ENCODE measurements around the gene ZFP36. TPM values are rescaled to one million over a fixed set of nuclear protein-coding genes. Genes with fewer than 3 reads are reported as not detected.
"Not testable (repeated sequence)": the region's sequence is repeated elsewhere in the genome, so short reads cannot be mapped to it uniquely, and the experiment has no call there.

The ZFP36 gene
- total RNA-seq, 1 experiment from 2014 or later = 2.8 TPM

DNA sequence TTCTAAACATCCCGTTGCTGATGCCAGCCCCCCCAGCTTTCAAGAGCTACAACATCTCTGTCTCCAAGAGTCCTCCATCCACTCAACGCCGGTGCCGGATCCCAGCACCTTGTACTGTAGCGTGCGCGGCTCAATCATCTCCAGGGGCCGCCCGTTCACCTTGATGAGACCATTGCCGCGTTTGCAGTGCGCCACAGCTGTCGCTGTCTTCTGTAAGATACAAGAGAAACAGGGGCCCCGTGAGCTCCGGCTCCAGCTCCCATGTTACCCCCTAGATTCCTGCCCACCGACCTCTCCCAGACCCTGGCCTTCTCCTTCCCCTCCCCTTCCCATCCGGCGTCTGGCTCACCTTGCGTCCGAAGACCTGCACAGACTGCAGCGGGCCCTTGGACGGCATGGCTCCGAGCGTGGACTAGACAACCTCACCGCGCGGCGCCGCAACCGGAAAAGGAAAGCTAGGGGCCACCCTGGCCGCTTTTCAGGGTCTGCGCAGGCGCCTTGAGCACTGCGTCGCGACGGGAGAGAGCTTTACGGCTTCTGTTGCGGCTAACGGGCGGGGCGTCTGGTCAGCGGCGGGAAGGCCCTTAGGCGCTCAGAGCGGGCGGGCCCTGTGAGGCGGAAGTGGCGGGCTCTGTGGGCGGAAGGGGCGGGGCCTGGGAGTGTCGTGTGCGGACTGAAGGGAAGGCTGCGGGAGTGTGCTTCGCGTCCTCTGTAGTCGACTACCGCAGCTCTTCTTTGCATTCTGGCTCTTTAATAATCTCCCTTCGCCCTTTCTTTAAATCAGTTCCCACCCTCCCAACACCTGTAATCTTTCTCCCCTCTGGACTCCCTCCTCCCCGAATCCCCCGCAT, 29.1 kb downstream of the ZFP36 start, which contains the start of gene RPS16:
TSS of gene RPS16 (minus strand) at position 451 of the 851 bp plus-strand sequence. CDS start at position 397, 54 bp downstream.
- peak; percentile 96 for DNase-seq (ENCODE audit: low read depth)

GRCh38 chr19:39436350-39436716, 29.7 kb downstream of the ZFP36 start:
- DNase-seq (ENCODE audit: low read depth) = no peak

DNA sequence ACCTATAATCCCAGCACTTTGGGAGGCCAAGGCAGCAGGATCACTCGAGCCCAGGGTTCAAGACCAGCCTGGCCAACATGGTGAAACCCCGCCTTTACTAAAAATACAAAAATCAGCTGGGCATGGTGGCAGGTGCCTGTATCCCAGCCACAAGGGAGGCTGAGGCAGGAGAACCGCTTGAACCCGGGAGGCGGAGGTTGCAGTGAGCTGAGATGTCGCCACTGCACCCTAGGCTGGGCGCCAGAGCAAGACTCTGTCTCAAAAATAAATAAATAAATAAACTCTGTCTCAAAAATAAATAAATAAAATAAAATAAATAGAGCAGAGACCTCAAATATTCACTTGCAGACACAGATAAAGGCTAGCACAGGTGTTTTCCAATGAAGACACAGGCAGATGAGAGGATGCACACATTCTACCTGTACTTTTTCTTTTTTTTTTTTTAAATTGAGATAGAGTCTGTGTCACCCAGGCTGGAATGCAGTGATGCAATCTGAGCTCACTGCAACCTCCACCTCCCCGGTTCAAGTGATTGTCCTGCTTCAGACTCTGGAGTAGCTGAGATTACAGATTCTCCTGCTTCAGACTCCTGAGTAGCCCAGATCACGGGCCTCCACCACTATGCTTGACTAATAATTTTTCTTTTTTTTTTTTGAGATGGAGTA, 31.8 kb downstream of the ZFP36 start:
- DNase-seq (ENCODE audit: low read depth) = peak; percentile 72

DNA sequence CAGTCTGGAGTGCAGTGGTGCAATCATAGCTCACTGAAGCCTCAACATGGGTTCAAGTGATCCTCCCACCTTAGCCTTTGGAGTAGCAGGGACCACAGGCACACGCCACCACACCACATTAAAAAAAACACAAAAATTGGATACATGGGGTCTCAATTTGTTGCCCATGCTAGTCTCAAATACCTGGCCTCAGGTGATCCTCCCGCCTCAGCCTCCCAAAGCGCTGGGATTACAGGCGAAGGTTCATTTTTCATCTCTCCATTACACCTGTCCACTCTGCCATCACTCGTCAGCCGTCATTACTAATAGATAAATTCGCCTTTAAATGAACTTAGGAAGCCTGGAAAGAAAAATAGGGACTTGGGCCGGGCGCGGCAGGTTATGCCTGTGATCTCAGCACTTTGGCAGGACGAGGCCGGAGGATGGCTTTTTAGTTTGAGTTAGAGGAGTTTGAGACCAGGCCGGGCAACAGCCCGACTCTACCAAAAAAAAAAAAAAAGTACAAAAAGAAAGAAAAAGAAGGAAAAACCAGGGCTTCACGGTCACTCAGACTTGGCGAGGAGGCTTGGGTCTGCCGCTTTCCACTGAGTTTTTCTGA, 38.0 kb downstream of the ZFP36 start:
- no peak for DNase-seq (ENCODE audit: low read depth)

DNA sequence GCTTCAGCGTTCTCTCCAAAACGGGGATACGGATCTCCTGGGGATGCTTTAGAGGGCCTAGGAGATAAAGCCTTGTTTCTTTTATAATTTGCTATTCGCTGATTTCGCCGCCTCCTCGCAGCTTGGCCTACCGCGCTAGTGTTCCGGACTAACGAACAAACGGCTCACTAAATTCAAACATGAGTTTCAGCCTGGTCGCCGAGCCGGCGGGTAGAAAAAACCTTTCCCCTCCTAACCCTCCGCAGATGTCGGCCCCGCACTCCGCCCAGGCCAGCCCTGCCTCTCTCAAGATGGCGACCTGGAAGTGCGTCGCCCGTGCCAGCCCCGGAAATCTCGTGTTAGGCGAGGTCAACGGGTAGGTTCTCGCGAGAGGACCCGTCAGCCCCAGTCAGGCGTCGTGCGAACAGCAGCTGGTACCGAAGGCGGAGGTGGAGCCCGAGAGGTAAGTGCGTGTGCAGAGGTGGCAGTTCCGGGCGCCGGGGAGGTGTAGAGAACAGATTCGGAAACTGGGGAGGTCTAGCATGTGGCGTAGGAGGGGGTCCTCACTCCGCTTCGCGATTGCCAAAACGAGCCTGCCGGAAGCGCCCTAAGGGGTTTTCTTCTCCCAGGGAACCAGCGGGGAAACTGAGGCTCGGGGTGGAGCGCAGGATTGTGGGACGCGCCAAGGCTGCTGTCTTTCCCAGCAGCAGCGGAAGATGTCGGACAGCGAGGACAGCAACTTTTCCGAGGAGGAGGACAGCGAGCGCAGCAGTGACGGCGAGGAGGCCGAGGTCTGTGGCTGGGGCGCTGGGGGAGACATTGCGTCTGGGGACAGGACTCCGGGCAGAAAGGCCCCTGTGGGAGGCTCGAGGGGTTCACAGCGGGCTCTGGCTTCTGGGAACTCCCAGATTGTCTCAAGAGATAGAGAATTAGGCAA, 38.8 kb downstream of the ZFP36 start, which contains the start of gene SUPT5H:
TSS of gene SUPT5H (plus strand) at position 387 of the 916 bp plus-strand sequence. CDS start at position 696, 309 bp downstream.
- DNase-seq (ENCODE audit: low read depth) = peak; percentile 95

DNA sequence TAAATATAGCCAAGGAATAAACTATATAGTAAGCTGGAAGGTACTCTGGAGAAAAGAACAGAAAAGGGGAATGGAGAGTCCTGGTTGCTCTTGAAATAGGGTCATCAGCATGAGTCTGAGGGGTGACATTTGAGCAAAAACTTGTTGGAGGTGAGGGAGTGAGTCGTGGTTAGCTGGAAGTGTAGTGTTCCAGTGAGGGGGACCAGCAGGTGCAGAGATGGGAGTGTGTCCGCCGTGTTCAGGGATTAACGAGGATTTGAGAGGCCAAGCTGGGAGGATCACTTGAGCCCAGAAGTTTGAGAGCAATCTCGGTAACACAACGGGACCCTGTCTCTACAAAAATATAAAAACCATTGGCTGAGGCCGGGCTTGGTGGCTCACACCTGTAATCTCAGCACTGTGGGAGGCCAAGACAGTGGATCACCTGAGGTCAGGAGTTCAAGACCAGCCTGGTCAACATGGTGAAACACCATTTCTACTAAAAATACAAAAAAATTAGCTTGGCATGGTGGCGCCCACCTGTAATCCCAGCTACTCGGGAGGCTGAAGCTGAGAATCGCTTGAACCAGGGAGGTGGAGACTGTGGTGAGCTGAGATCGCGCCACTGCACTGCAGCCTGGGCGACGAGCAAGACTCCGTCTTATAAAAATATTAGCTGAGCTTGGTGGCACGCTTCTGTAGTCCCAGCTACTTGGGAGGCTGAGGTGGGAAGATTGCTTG, 39.9 kb downstream of the ZFP36 start:
- no peak for DNase-seq (ENCODE audit: low read depth)

DNA sequence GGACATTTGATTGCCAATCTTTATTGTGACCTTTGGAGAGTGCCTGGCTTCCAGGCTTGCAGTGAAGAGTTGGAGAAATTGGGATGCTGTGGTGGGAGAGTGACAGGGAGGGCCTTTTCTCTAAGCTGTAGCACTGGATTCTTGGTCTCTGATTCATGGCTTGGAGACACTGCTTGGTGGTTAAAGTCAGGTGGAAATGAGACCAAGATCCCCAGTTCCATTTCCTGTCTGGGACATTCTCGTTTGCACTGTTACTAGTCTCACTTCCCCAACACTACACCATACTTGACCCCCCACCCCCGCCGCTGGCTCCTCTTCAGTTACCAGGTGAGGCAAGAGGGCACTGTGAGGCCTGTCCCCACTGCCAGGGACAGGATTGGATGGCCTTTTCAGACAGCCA, 41.6 kb downstream of the ZFP36 start:
- peak; percentile 85 for DNase-seq (ENCODE audit: low read depth)

GRCh38 chr19:39449116-39449797, 42.6 kb downstream of the ZFP36 start:
- no peak for DNase-seq (ENCODE audit: low read depth)

DNA sequence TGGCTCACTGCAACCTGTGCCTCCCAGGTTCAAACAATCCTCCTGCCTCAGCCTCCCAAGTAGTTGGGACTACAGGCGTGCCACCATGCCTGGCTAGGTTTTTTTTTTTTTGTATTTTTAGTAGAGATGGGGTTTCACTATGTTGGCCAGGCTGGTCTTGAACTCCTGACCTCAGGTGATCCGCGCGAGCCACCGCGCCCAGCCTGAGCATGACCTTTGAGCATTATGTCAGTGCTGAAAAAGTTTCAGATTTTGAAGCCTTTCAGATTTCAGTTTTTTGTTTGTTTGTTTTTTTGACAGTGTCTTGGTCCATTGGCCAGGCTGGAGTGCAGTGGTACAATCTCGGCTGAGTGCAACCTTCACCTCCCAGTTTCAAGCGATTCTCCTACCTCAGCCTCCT, 44.6 kb downstream of the ZFP36 start:
- not testable (repeated sequence) for DNase-seq (ENCODE audit: low read depth)

Small RNA genes within 50 kb of the gene (small RNA-seq; reads per million reads assigned to genes)
- not detected for gene MIR4530
- gene RN7SL566P = not detected

Other genes starting within 250 kb of the ZFP36 start
- 0.10 TPM in 1 of 2 replicates, not detected in the other for gene NCCRP1, start 209.9 kb upstream of the ZFP36 start, total RNA-seq (2014; rRNA removed; shearing (Covaris generic))
- gene SYCN, start 202.6 kb upstream of the ZFP36 start, total RNA-seq (2014; rRNA removed; shearing (Covaris generic)) = not detected in 2 replicates
- gene IFNL3, start 161.8 kb upstream of the ZFP36 start, total RNA-seq (2014; rRNA removed; shearing (Covaris generic)) = not detected in 2 replicates
- 0.13 TPM in 1 of 2 replicates, not detected in the other for gene IFNL4, start 158.0 kb upstream of the ZFP36 start, total RNA-seq (2014; rRNA removed; shearing (Covaris generic))
- gene IFNL2, start 138.5 kb upstream of the ZFP36 start, total RNA-seq (2014; rRNA removed; shearing (Covaris generic)) = not detected in 2 replicates
- not detected in 2 replicates for gene IFNL1, start 110.4 kb upstream of the ZFP36 start, total RNA-seq (2014; rRNA removed; shearing (Covaris generic))
- 1.3 and 4.0 TPM in 2 replicates for gene LRFN1, start 86.0 kb upstream of the ZFP36 start, total RNA-seq (2014; rRNA removed; shearing (Covaris generic))
- gene GMFG, start 70.8 kb upstream of the ZFP36 start, total RNA-seq (2014; rRNA removed; shearing (Covaris generic)) = 3.6 and 3.8 TPM in 2 replicates
- 75.1 and 129 TPM in 2 replicates for gene SAMD4B, start 64.4 kb upstream of the ZFP36 start, total RNA-seq (2014; rRNA removed; shearing (Covaris generic))
- gene PAF1, start 15.7 kb upstream of the ZFP36 start, total RNA-seq (2014; rRNA removed; shearing (Covaris generic)) = 47.3 and 56.1 TPM in 2 replicates
- 24.6 and 47.3 TPM in 2 replicates for gene MED29, start 15.5 kb upstream of the ZFP36 start, total RNA-seq (2014; rRNA removed; shearing (Covaris generic))
- gene PLEKHG2, start 5.8 kb downstream of the ZFP36 start, total RNA-seq (2014; rRNA removed; shearing (Covaris generic)) = 14.0 and 16.5 TPM in 2 replicates
- 222 and 315 TPM in 2 replicates for gene RPS16, start 29.1 kb downstream of the ZFP36 start, total RNA-seq (2014; rRNA removed; shearing (Covaris generic))
- gene SUPT5H, start 38.7 kb downstream of the ZFP36 start, total RNA-seq (2014; rRNA removed; shearing (Covaris generic)) = 86.2 and 91.6 TPM in 2 replicates
- gene TIMM50, start 74.0 kb downstream of the ZFP36 start, total RNA-seq (2014; rRNA removed; shearing (Covaris generic)) = 158 and 199 TPM in 2 replicates
- 0.80 and 1.2 TPM in 2 replicates for gene DLL3, start 92.1 kb downstream of the ZFP36 start, total RNA-seq (2014; rRNA removed; shearing (Covaris generic))
- gene SELENOV, start 108.3 kb downstream of the ZFP36 start, total RNA-seq (2014; rRNA removed; shearing (Covaris generic)) = not detected in 2 replicates
- gene EID2B, start 126.0 kb downstream of the ZFP36 start, total RNA-seq (2014; rRNA removed; shearing (Covaris generic)) = 4.6 and 5.1 TPM in 2 replicates
- 19.4 and 21.8 TPM in 2 replicates for gene EID2, start 133.3 kb downstream of the ZFP36 start, total RNA-seq (2014; rRNA removed; shearing (Covaris generic))
- gene LGALS13, start 195.7 kb downstream of the ZFP36 start, total RNA-seq (2014; rRNA removed; shearing (Covaris generic)) = not detected in 2 replicates
- not detected in 2 replicates for gene LGALS16, start 249.1 kb downstream of the ZFP36 start, total RNA-seq (2014; rRNA removed; shearing (Covaris generic))